Fibroblast of mammary gland (primary cell): Measurements from ENCODE around the gene EFNB2.

Experiments used
- DNase-seq: peaks from one replicate; pipeline ENCODE4 v3.0.0-alpha.2; 2010; ENCODE audit warnings: low read depth
- H3K4me3 ChIP-seq: 2 replicates; pipeline ENCODE4 v1.5.1; 2011; ENCODE audit warnings: low read depth, mild to moderate bottlenecking, low read length, moderate library complexity; ENCODE audit not compliant: control insufficient read depth
- TF ChIP-seq, protein P1 (sequence below): conservative IDR thresholded peaks from 2 replicates; pipeline ENCODE4 v1.5.1; 2011; ENCODE audit warnings: low read depth, low read length, inconsistent platforms; ENCODE audit not compliant: control insufficient read depth, insufficient read depth

Gene EFNB2

GRCh38 chr13:106526738-106527444 is 8.6 kb downstream of the EFNB2 start:
- no peak for DNase-seq
- H3K4me3 ChIP-seq = no peak overlapping the region
- TF ChIP-seq, protein P1, sequence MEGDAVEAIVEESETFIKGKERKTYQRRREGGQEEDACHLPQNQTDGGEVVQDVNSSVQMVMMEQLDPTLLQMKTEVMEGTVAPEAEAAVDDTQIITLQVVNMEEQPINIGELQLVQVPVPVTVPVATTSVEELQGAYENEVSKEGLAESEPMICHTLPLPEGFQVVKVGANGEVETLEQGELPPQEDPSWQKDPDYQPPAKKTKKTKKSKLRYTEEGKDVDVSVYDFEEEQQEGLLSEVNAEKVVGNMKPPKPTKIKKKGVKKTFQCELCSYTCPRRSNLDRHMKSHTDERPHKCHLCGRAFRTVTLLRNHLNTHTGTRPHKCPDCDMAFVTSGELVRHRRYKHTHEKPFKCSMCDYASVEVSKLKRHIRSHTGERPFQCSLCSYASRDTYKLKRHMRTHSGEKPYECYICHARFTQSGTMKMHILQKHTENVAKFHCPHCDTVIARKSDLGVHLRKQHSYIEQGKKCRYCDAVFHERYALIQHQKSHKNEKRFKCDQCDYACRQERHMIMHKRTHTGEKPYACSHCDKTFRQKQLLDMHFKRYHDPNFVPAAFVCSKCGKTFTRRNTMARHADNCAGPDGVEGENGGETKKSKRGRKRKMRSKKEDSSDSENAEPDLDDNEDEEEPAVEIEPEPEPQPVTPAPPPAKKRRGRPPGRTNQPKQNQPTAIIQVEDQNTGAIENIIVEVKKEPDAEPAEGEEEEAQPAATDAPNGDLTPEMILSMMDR = no peak

DNA sequence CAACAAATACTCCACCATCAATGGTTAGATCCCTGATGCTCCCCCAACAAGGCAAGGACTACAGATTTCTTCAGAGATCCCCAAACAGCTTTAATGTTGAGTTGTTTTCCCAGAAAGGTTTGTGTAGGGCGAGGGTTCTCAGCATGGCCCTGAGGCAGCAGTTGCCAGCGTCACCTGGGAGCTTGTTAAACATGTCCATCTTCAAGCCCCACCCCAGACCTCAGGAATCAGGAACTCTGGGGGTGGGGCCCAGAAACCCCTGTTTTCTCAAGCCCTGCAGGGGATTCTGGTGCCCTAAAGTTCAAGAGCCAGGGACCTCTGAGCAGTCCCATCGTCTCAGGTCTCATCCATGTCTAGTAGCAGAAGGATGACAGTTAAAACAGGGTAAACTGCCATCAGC is 9.6 kb downstream of the EFNB2 start:
- no peak overlapping the region for H3K4me3 ChIP-seq
- no peak for DNase-seq
- TF ChIP-seq, protein P1 = no peak

DNA sequence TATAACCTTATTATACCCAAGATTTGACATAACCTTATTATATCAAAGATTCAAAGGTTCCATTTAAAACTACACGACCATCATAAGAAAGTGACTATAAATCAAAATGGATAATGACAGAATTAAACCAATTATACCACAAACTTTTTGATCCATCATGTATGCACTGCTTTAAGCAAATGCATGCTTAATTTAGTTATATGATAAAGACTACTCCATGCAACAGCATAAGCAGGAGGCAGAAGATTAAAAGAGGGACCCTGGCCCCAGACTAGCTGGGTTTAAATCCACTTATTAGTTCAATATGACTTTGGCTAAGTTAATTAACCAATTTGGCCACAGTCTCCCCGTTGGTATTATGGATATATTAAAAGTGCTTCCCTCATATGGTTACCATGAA is 11.4 kb downstream of the EFNB2 start:
- TF ChIP-seq, protein P1 = no peak
- H3K4me3 ChIP-seq = no peak overlapping the region
- DNase-seq = no peak

DNA sequence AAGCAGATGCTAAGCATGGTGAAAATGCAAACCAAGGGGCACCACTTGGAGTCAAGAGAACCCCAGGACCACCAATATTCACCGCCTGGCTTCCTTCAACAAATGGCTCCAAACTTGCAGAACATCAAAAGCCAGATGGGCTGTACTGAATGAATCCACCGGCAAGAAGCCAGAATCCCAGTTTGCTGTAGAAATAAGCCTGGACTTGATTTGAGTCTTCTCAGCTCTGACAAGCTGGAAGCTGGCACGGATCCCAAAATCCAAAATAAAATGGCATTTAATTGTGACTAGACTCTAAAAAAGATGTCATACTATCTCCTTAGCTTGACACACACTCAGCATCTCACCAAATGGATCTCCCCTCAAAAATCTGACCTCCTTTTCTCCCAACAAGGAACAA is 11.9 kb downstream of the EFNB2 start:
- no peak overlapping the region for H3K4me3 ChIP-seq
- peak; percentile 65 for DNase-seq
- TF ChIP-seq, protein P1 = no peak

GRCh38 chr13:106522898-106523525 is 12.4 kb downstream of the EFNB2 start:
- no peak for DNase-seq
- no peak overlapping the region for H3K4me3 ChIP-seq
- TF ChIP-seq, protein P1 = no peak

- no peak overlapping the region for H3K4me3 ChIP-seq
- TF ChIP-seq, protein P1 = no peak
- no peak for DNase-seq
These were observed 13.3 kb downstream of the EFNB2 start for GRCh38 chr13:106522112-106522705.
